ENCODE measurements around the gene KIF26A.

KIF26A gene

DNA sequence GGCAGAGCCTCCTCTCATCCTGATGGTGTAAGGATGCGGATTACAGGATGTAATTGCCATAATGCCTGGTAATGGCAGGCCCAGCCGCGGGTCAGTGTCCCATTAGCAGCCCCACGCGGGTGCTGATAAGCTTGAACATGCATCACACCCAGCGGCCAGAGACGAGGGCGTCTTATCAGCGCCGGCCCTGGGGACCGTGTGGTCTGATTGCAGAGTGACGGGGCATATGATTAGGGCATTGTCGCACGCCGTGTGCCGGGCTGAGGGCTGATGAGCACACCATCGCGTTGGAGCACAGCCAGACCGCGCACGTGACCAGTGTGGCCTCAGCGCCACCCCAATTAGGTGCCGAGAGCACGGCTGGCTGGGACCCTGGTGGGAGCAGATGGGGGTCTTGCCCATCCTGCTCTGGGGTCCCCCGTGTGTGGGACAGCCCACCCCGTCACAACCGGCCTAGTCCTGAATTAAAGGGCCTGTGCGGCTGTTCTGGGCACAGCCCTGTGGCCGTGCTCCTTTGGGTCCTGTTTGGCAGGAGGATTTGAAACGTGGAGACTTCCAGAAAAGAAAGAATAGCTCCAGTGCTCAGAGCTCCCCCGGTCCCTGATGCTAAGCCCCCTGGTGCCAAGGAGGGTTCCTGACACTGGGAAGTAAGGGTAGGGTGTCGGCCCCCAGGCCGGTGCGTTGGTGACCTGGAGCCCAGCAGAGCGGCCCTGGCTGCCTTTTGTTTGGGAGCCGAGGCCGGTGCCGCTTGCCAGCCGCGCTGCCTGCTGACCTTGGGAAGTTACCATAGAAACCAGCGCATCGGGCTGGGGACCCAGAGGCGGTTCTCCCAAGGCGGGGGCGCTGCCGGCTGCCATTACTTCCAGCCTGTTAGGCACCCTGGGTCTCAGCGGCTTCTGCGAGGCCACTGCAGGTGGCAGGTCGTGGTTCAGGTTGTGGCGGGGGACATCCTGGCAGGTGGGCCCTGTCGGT is 20.7 kb downstream of the KIF26A start:
- DNase-seq (ENCODE audit: low spot score), result peak; percentile 62

DNA sequence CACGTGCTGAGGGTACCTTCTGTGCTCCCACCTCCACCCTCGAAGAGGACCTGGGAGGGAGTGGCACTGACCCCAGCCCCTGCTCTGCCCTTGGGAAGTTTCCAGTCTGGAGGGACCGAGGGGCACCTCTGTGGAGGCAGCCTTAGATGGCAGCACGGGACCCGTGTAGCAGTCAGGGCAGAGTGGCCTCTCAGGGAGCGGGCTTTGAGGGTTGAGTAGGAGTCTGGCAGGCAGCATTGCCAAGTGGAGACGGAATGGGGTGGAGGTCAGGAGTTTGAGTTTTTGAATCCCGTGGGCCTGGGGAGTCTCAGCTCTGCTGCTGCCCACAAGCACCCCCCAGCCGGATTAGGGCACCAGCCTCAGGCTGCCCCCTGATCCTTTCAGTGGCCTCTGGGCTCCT is 21.6 kb downstream of the KIF26A start:
- no peak for DNase-seq (ENCODE audit: low spot score)

DNA sequence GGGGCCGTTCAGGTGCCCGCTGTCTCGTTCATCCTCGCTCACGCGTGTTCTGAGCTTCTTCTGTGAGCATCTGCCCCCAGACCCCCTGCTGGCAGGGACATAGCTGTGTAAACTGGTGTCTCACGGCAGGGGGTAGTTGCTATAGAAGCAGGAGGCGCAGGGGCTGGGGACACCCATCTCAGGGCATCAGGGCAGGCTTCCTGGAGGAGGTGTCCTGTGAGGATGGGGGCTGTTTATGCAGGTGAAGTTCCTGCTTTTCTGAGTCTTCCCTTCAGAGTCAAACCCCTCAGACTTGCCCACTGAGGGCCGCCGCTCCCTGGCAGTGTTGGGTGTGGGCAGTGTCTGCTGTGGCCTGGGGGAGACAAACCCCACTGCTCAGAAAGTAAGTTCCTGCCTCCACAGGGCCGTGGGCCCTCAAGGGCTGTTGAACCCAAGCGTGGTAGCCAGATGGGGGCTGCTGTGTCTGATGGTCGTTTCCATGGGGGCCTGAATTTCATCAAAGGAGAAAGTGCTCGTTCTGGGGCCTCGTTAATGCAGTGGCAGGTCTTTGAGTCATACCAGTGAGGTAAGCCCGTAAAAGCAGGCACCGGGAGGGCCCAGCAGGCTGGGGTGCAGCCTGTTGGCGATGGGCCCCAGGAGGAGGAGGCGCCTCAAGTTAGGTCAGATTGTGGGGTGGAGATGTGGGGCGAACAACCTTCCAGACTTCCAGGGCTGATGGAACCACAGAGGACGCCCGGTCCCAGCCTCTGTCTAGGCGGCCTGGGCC is 23.4 kb downstream of the KIF26A start:
- DNase-seq (ENCODE audit: low spot score), result no peak

GRCh38 chr14:104162495-104162894 is 24.1 kb downstream of the KIF26A start:
- no peak for DNase-seq (ENCODE audit: low spot score)

DNA sequence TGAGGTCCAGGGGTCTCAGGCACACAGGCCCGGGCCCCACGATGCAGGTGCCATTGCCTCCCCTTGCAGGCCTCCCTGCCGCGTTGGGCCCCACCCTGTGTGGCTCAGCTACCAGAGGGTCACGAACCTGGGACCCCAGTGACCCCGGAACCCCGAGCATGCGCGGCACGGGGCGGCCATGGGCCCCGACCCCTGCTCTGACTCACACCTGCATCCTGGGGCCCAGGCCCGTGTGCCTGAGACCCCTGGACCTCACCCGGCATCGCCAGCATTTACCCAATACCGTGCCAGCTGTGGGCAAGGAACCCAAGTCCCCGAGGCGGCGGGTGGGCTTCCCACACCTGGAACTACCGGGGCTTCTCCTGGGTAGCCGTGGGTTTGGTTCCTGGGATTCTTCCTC is 25.2 kb downstream of the KIF26A start:
- DNase-seq (ENCODE audit: low spot score), result no peak

- DNase-seq (ENCODE audit: low spot score), result no peak
These were observed 25.7 kb downstream of the KIF26A start for GRCh38 chr14:104164041-104164440.

GRCh38 chr14:104164512-104164911 is 26.1 kb downstream of the KIF26A start:
- DNase-seq (ENCODE audit: low spot score), result no peak

DNA sequence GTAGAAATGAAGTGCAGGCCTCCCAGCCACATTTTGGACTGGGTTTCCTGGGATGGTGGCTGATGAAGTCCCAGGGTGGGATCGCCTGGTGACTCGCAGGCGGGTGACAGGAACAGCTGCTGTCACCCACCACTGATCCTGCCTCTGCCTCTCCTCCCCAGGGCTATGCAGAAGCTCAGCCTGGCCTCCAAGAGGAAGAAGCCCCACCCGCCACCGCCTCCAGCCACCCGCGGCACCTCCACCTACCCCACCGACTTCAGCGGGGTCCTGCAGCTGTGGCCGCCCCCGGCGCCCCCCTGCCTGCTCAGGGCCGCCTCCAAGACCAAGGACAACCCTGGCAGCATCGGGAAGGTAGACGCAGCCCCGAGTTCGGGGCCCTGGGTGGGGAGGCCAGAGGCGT is 28.3 kb downstream of the KIF26A start:
- no peak for DNase-seq (ENCODE audit: low spot score)

- DNase-seq (ENCODE audit: low spot score), result no peak
These were observed 30.2 kb downstream of the KIF26A start for GRCh38 chr14:104168603-104169002.

GRCh38 chr14:104169005-104169698 is 30.8 kb downstream of the KIF26A start:
- DNase-seq (ENCODE audit: low spot score), result no peak

- no peak for DNase-seq (ENCODE audit: low spot score)
These were observed 31.5 kb downstream of the KIF26A start for GRCh38 chr14:104169699-104170479.

- no peak for DNase-seq (ENCODE audit: low spot score)
These were observed 32.8 kb downstream of the KIF26A start for GRCh38 chr14:104171029-104171697.

GRCh38 chr14:104171895-104172294 is 33.5 kb downstream of the KIF26A start:
- DNase-seq (ENCODE audit: low spot score), result no peak

GRCh38 chr14:104172349-104172748 is 34.0 kb downstream of the KIF26A start:
- DNase-seq (ENCODE audit: low spot score), result no peak

- DNase-seq (ENCODE audit: low spot score), result no peak
These were observed 34.5 kb downstream of the KIF26A start for GRCh38 chr14:104172880-104173279.

DNA sequence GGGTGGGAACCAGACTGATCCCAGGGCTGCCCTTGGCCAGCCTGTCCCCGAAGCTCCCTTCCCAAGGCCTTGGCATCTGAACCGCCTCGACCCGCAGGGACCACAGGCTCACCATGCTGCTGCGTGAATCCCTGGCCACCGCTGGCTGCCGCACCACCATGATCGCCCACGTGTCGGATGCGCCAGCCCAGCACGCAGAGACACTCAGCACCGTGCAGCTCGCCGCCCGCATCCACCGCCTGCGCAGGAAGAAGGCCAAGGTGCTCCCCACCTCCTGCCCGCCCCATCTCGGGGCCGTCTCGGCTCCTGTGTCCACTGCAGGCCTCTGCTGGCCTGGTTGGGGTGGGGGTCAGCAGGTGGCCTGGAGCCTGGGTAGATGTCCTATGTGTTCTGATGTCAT is 35.7 kb downstream of the KIF26A start:
- DNase-seq (ENCODE audit: low spot score), result no peak

- no peak for DNase-seq (ENCODE audit: low spot score)
These were observed 36.7 kb downstream of the KIF26A start for GRCh38 chr14:104175041-104175440.

DNA sequence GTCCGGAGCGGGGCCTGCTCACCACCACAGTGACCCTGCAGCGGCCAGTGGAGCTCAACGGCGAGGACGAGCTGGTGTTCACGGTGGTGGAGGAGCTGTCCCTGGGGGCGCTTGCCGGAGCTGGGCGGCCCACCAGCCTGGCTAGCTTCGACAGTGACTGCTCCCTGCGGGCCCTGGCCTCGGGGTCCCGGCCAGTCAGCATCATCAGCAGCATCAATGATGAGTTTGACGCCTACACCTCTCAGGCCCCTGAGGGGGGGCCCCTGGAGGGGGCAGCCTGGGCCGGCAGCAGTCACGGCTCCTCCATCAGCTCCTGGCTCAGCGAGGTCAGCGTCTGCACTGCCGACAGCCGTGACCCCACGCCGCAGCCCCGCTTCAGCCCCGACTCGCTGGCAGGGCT is 37.4 kb downstream of the KIF26A start:
- no peak for DNase-seq (ENCODE audit: low spot score)

- no peak for DNase-seq (ENCODE audit: low spot score)
These were observed 38.2 kb downstream of the KIF26A start for GRCh38 chr14:104176611-104177010.

GRCh38 chr14:104177411-104177810 is 39.0 kb downstream of the KIF26A start:
- no peak for DNase-seq (ENCODE audit: low spot score)

DNA sequence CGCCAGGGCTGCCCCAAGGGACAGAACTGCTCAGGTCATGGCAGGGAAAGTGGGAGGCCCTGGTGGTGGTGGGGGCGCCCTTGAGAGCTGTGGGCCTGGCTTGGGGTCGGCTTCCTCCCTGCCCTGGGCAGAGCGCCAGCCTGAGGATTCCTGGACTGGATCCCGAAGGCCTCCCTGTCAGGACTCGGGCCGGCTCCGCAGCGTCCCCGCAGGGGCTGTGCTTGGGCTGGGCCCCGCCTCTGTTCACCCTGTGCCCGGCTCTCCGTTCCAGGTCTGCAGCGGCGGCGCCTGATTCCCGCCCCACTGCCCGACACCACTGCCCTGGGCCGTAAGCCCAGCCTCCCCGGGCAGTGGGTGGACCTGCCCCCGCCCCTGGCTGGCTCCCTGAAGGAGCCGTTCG is 39.9 kb downstream of the KIF26A start:
- DNase-seq (ENCODE audit: low spot score), result no peak

All from Ammon's horn (tissue), 1 donor.